Activated CD4-positive, CD25-positive, alpha-beta regulatory T cell treated with anti-CD3 and anti-CD28 coated beads, Interleukin-2, amount 50 U/mL, for 16 hours (primary cell): ENCODE results near the gene TGFB3.

Experiments
- DNase-seq: peaks from one replicate; pipeline ENCODE4 v3.0.0-alpha.2; 2020; ENCODE audit warnings: low read depth, low spot score

The TGFB3 gene

DNA sequence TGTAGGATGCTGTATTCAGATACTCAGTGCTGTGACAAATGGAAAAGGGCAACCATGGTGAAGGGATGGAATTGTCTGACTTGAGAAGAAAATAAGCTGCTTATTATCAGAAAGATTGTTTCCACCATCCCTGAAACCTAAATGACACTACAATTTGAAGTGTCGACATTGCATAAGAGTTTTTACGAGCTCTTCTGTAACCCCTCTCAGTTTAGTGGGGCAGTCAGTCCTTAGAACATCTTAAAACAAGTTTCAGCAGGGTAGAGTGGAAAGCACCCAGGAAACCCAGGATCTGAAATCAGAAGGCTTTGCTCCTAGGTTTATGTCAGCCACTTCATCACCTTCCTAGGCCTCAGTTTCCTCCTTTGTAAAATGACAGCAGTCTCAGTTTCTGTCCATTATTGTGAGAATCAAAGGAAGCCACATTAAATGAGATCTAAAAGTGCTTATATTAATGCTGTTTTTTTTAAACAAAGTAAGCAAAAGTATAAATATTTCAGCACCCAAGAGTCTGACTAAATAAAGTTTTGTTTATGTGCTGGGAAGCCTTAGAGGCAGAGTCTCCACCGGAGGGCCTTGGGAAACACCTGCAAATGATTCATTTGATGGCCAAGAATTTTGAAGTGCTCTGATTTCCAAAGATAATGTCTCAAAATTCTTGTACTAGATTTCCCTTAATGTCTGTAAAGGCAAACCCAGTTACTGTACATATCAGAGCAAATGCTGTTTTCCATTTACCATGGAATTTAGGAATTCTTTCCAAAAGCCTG, 5.6 kb upstream of the TGFB3 start:
- no peak for DNase-seq

DNA sequence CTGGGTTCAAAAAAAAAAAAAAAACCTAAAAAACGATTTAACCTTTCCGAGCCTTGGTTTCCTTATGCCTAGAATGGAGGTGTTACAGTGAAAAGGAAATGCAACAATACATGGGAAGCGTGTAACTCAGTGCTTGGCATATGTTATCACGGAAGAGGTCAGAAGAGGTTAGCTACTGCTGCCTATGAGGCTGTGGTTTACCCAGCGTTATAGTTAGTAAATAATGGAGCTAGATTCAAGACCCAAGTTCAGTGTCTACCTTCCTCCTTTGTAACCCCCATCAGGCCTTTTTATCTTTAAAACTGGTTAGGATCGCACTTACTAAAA, 4.6 kb upstream of the TGFB3 start:
- no peak for DNase-seq

DNA sequence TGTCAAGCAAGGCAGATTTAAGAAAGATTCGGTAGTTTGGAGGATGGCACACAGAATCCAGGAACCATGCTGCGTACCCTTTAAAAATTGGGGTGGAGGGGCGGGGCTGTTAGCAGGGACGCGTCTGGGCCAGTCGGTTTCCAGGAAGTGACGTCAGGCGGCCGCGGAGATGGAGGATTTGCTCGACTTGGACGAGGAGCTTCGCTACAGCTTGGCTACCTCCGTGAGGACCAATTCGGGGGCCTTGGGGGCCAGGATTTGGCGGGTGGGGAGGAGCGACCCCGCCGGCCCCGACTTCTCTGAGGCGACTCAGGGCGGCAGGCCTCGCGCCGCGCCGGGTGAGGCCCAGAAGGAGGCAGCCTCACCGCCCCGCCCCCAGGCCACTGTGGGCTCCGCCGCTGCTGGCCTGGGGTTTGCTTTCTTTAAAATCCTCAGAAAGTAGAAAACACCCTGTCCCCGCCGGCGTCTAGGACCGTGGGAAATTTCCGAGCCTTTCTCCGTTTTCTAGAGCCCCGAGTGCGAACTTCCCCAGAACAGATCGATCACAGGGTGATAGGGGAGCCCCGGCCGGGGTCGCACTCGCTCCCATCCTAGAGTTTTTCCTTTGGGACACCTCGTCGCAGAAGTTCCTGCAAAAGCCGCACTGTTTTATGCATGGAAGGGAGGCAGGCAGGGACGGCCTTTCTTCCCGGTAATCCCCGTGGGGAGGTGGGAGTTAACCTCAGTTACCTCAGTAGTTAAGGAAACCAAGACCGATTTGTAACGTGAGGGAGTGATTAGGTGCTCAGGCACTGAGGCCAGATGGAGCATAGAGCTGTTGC, 4.0 kb upstream of the TGFB3 start, which contains the start of gene IFT43:
Gene IFT43, plus strand, starts transcription at position 146 of the 821 bp plus-strand sequence. Its CDS starts 24 bp downstream, at position 170.
- peak; percentile 82 for DNase-seq

DNA sequence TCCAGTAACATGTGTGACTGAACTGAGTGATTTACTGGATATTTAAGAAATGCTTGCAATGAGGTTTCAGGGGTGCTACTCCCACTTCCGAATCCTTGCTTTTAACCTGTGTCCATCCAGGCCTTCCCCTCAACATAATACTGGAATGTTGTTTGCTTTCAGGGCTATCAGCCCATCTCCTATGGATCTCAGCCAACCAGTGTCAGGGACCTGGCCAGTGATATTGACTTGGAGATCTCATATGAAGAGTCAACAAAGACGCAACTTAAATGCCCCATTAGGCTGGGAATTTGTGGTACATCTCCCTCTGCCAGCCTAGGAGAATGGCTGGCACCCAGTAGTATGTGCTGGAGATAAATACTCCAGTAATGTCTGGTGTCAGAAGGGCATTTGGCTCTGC, 2.9 kb upstream of the TGFB3 start:
- no peak for DNase-seq

DNA sequence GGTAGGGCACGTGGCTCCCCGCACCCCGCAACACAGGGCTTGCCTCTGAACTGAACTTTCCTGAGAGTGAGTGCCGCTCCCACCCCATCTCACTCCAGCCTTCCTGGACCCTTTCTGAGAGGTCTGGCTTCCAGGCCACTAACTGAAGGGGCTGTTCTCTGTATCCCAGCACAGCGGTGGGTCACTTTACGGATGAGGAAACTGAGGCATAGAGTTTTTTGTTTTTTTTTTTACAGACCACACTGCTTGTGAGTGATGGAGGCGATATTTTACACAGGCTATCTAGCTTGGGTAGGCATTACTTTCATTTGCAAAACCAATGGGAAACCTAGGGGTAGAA, 1.2 kb upstream of the TGFB3 start:
- DNase-seq, result no peak

DNA sequence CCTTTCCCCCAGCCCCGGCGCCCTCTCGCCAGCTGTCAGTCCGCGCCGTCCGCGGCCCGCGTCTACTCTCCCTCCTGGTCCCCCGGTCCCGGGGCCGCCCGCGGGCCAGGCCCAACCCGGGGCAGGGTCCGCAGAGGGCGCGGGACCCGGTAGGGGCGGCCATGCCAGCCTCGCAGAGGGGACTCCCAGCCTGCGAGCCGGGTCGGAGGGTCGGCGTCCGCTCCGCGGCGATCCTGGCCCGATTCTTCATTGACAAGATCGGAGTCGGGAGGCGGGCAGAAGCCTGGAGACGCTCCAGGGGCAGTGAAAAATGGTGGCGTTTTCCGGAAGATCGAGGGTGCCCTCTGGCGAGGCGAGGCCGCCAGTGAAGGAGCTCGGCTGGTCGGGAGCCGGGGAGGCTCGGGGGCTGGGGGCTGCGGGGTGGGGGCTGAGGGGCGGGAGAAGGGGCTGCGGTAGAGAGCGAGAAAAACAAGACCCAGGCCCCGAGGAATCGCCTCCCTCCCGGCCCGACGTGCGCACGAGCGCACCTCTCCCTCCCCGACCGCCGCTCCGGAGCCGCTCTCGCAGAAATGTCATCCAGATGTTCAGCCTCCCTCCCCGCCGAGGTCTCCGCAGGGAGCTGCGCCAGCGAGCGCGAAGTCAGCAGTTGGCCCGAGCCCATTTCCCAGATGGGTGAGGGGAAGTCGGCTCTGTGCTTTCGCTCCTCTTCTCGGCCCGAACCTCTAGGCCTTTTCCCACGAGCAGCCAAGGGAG, 647 bp upstream of the TGFB3 start:
- DNase-seq, result peak; percentile 55

DNA sequence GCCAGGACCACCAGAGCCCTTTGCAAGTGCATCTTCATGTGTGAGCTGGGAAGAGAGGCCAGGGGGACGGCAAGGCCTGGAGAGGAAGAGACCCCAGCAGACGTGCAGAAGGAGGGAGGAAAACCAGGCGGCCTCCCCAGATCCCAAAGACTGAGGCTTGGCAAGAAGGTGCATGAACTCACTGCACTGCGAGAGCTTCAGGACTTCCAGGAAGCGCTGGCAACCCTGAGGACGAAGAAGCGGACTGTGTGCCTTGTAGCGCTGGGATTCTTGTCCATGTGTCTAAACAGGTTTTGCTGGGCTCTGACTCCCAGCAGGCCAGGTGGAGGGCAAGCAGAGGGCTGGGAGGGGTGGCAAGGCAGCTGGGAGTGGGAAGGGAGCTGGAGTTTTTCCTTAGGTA, 939 bp downstream of the TGFB3 start:
- DNase-seq, result no peak

DNA sequence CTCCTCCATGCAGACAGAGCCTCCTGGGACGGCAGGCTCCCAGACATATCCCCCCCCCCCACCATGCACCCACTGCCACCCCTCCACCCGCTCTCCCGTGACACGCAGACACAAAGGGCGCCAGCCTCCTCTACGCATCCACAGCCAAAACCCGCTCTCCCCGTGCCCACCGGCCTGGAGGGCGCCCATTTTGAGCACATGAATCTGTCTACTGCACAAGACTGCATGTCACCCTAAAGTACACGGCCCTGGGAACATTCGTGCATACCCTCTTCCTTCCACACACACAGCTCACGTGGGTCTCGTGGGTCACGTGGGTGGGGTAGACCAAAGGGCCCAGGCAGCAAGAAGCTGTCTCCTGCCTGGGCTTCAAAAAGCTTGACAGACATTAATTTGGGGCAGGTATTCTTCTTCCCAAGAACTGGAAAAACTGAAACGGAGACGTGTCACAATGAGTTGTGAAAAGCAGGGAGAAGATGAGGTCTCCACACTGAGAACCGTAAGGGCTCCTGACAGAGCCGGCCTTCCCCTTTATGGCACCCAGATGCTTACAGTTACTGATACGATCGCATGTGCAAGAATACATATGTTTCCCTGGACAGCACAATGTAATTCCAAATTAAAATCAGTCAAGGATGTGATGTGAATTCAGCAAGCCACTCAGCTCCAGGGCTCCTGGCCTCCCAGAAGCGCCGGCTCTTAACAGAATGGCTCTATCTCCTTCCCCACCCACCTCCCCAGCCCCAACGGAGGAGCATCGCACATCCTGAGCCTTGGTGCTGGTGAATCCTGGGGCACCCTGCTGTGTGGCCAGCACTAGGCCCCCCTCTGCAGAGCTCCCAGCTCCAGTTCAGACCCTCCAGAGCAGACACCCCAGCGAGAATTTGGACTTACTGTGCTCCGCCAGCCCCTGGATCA, 1.9 kb downstream of the TGFB3 start:
- no peak for DNase-seq

DNA sequence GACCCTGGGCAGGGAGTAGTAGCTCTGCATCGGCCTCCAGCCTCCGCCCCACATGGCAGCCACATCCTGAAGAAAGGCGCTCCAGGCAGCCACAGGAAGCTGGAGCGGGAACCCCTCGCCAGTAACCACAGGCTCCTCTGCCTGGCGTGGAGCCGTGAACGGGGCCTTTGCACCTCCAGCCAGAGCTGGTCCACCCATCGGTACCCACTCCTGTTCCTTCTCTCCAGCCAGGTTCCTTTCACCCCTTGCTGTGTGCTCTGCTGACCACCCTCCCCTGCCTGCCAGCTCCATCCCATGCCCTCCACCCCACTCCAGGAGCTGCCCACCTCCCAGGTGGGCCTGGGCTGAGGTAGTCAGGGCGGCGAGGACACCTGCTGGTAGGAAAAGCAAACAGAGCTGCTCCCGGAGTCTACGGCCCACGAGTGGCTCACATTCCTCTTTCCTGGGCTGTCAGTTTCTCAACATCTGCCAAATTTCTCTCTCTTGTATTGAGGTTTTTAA, 2.7 kb downstream of the TGFB3 start:
- no peak for DNase-seq

DNA sequence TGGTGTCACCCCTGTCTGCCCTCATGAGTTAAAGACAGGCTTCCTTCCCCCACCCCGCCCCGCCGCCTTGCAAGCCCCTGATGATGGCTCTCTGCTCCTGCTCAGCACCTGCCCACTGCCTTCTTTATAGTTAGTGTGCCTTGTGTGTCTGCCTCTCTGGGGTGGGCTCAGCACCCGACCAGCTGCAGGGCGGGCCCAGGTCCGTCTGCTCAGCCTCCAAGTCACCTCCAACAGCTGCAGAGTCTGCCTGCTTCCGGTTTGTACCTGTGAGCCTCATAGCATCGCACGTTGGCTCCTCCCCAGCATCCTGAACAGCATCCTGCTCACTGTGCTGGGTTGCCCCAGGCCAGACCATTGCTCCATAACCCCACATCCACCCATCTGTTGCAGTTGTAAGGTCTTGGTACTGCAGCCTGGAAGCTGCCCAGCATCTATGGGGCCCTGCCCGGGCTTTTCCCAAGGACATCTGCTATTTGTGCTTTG, 3.5 kb downstream of the TGFB3 start:
- DNase-seq, result no peak

DNA sequence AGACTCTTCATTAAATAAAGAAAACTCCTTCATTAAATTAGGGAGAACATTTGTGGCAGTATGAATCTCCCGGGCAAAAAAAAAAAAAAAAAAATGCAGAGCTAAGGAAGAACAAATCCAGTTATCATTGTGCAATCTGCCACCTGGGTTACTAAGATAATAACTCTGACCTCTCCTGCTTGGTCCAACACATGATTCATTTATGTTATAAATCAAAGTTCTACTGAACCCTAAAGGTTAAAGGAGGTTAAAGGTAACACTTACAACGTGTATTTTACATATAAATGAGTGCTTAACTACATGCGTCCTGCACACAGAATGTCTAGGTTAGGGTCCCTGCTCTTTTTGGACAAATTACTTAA, 4.2 kb downstream of the TGFB3 start:
- no peak for DNase-seq

DNA sequence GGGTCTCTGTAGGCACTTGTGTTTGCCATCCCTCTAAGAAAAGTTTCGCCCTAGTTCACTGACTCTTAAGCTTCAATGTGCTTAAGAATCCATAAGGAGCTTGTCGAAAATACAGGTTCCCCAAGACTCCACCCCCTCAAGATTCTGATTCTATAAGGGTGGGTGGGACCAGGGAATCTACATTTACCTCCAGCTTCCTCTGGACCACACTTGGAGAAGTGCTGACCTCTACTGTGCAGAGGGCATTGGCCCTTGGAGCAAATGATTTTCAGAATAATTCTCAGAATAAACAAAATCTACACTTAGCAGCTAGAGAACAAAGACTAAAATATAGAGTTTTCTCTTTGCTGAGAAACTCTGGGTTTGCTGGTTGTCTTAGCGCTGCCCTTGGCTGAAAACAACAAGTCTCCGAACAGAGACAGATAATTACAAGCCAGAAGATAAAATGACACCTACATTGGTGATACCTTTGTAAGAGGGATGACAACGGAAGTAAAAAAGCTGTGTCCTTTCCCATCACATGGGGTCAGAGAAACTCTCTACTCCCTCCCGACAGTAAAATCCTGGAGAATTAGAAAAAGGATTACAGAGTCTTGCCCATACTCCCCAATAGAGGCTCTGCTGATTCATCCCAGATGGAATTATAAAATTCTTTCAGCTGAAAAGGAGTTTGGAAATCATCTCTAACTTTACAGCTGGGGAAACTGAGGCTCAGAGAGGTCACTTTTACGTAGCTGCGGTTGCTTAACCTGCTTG, 4.8 kb downstream of the TGFB3 start:
- DNase-seq, result no peak

DNA sequence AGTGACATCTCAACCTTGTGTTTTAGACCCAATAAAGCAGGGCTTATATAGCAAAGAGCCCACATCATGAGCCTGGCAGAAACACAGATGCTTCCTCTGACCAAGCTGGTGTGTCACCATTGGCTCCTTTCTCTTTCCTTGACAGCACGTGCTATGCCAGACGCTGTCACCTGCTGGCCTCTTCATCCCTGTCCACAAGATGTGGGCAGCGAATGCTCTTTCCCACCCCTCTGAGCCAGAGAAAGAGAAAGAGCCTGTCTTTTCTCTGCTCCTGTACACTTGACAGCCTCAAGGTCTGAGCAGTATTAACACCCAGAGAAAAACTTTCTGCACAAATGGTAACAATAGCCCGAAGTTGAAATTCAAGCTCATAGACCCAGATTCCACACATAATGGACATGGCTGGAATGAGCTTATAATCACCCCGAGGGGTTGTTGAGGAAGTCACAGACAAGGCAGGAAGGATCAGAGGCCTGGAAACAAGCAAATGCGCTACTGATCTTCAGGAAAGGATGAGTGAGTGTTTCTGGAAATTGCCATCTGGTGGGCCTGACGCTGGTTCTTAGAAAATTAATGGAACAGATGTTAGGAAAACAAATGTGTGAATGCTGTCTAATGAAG, 8.9 kb downstream of the TGFB3 start:
- no peak for DNase-seq

DNA sequence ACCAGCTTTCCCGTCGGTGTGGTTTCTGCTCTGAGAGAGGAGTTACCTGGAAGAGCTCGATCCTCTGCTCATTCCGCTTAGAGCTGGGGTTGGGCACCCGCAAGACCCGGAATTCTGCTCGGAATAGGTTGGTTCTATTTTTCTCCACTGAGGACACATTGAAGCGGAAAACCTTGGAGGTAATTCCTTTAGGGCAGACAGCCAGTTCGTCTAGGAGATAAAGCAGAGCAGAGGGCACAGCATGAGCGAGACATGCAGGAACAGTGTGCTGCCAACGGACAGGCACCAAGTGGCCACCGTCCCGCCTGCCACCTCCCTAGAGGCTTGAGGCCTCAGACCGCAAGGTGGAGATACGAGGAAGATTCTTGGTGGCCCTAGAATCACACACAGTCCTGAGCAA, 10.3 kb downstream of the TGFB3 start:
- DNase-seq, result no peak

DNA sequence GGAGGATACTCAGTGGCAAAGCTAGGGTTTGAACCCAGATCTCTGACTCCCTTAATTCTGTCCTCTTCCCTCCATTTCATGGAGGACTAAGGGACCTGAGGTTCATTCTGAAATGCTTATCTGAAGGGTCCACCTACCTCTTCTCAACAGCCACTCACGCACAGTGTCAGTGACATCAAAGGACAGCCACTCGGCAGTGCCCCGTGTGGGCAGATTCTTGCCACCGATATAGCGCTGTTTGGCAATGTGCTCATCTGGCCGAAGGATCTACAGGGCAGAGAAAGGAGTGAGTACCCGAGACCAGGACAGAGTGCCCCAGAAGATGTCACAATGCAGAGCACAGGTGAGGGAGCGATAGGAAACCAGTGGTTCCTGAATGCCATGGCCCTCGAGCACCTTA, 10.8 kb downstream of the TGFB3 start:
- no peak for DNase-seq

DNA sequence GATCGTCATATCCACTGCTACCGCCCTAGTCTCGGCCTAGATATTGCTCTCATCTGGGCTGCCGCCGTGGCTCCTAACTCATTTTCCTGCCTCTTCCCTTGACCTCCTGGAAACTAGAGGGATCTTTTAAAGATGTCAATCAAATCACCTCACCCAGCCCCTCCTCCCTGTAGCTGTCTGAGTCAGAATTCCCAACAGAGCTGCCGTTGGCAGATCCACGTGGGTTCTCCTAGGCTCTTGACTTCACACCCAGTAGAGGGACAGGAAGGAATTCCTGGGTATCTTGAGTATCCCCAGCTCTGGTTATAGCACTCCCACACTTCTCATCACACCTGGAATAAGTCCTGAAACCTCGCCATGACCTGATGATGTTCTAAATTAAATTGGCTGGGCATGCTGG, 11.9 kb downstream of the TGFB3 start:
- DNase-seq, result no peak

DNA sequence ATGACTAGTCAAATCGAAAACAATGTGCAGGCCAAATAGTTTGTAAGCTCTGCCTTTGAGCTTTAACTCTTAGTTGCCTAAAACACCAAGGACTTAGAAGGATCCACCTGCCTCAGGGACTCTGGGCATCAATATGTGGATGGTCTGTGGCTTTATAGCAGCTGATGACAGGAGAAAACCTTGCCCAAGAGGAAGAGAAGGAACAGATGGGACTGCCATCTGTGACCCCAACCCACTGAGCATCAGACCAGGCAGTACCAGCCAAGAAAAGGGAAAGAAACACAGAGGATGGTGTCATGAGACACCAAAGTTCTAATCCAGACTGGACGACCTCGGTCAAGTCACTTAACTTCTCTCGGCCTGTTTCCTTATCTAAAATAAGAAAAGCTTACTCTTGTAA, 12.7 kb downstream of the TGFB3 start:
- DNase-seq, result no peak

DNA sequence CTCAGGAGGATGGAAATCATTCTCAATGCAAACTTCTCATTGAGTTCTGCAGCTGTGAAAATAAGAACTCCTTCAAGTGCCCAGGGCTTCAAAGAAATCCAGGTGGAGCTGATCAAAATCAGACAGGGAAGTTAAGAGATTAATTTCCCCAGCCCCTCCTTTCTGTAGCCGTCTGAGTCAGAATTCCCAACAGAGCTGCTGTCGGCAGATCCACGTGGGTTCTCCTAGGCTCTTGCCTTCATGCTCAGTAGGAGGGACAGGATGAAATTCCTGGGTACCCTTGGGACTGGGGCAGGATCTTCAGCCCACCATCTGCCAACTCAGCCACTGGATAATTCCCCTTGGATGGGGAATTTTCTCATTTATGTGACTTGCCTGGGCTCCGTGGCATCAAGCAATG, 13.3 kb downstream of the TGFB3 start:
- DNase-seq, result no peak

DNA sequence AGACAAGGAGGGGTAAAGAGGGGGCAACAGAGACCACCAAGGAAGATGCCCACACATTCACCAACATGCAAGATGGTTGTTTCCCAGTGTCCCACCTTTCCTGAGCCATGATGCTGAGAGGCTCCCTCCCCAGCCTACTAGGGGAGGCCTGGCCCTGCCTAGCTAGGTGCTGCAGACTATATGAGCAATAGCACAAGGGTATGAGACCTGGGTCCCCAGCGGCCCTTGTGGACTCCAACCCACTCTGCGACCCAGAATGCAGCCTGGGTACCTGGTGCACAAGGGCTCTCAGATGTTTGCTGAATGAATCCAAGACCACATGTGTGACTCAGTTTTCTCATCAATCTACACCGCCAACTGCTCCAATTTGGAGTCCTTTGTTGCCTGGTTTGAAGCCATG, 13.9 kb downstream of the TGFB3 start:
- DNase-seq, result no peak

DNA sequence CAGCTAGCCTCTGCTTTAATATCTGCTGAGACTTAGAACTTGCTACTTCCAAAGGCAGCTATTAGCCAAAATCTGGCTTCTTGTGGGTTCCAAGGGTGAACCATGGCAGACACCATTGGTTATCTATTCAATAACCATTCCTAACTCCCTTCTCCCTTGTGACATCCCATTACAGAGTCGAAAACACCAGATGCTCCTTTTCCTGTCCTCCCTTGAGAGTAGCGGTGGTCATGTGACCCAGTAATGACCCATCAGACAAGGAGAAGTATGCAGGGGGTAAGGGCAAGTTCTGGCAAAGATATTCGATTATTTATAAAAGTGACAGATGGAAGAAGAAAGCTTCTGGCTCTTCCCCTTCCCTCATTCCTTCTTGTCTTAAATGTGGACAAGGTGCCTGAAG, 20.1 kb downstream of the TGFB3 start:
- no peak for DNase-seq
